A549 (cell line): ENCODE results near the gene PITX1.

Source experiments
- CTCF ChIP-seq: fragments of >200 bp; sonication (Bioruptor Twin); formaldehyde crosslinking; IDR thresholded peaks from 3 replicates; pipeline ENCODE4 v1.5.1; 2016
- FOSL2 ChIP-seq, 2 experiments: fragments of 450-650 bp in 1 of 2; fragments of >200 bp in 1 of 2; sonication (Bioruptor Twin) in 1 of 2; formaldehyde crosslinking; IDR thresholded peaks; 2 replicates each; pipeline versions ENCODE4 v1.5.0 to v1.6.1; 2016 to 2020; ENCODE audit warnings: mild to moderate bottlenecking in 1 of 2, moderate library complexity in 1 of 2
- HDAC2 ChIP-seq: fragments of 200-600 bp; sonication (generic); IDR thresholded peaks from 2 replicates; pipeline ENCODE4 v1.6.1; 2016
- MAX ChIP-seq: IDR thresholded peaks from 2 replicates; pipeline ENCODE4 v1.6.1; 2012
- PBX3 ChIP-seq: IDR thresholded peaks from 2 replicates; pipeline ENCODE4 v1.6.1; 2012
- POLR2A ChIP-seq: IDR thresholded peaks from 2 replicates; pipeline ENCODE4 v1.6.1; 2012; ENCODE audit warnings: mild to moderate bottlenecking, low read length
- SMC3 ChIP-seq: fragments of >200 bp; sonication (Bioruptor Twin); formaldehyde crosslinking; IDR thresholded peaks from 3 replicates; pipeline ENCODE4 v1.6.1; 2018; ENCODE audit warnings: inconsistent platforms
- SREBF2 ChIP-seq: fragments of 450-650 bp; IDR thresholded peaks from 2 replicates; pipeline ENCODE4 v1.6.1; 2014; ENCODE audit warnings: mild to moderate bottlenecking, moderate library complexity

- TF ChIP-seq CTCF (no peak), SREBF2 (no peak), MAX (no peak), POLR2A (no peak), PBX3 (no peak), FOSL2 (IDR thresholded peaks at IDR 0.05) (no peak), FOSL2 (CRISPR knock-in tag; IDR thresholded peaks at IDR 0.05) (no peak), HDAC2 (no peak), SMC3 (no peak)
Measured at GRCh38 chr5:135066781-135067180, 32.8 kb upstream of the PITX1 start.
